HG03575 (cell line): ENCODE data around the gene IL17RB.

ENCODE experiments used
- ATAC-seq: cut with Tn5 transposase; IDR thresholded peaks from one replicate; pipeline ENCODE4 v1.9.1; 2021; ENCODE audit not compliant: unreplicated experiment, insufficient number of reproducible peaks, low FRiP score; ENCODE audit errors: extremely low read depth

IL17RB gene

GRCh38 chr3:53846134-53846850, at the start of gene IL17RB, which contains the start of gene CHDH:
Gene IL17RB (plus strand): TSS chr3:53846568. CDS start chr3:53846589, 21 bp downstream.
Gene CHDH (minus strand): TSS chr3:53846419. CDS start chr3:53824008, 22,411 bp downstream.
- no peak for ATAC-seq

GRCh38 chr3:53798144-53798543, 48.2 kb upstream of the IL17RB start:
- no peak for ATAC-seq

GRCh38 chr3:53799338-53799865, 47.0 kb upstream of the IL17RB start:
- no peak for ATAC-seq

DNA sequence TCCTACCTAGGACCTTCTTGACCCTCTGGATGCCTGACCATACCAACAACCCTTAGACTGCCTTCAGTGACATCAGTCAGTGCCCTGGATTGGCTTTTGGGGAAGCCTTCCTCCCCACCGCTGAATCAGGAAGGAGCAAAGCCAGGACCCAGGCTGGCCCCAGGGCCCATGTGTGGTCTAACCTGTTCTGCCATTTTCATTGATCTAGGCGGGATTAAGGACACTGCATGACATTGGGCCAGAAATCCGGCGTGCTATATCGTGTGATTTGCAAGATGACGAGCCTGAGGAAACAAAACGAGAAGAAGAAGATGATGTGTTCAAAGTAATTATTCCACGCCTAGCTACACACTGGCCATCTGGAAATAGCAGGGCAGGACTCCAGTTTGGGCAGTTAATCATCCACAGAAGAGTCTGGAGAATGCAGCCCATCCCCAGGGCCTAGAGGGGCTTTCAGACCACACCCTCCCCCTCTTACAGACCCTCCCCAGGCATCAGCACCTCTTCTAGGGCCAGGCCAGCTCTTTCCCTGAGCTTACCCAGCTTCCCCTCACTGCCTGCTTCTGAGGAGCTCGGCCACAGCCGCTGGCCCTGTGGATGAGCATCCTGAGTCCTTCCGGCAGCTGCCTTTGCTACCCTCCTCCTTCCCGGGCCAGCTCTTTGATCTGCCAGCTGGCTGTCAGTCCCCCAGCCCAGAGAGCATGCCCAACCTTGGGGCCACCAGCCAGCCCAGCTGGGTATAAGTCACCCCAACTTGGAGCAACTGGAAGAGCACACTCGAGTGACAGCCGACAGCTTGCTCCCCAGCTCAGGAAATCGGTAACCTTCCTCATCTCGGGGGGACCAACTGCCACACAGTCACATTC, 46.1 kb upstream of the IL17RB start:
- no peak for ATAC-seq

- ATAC-seq: no peak
These were observed 45.0 kb upstream of the IL17RB start for GRCh38 chr3:53801319-53801718.

GRCh38 chr3:53802256-53802880, 44.0 kb upstream of the IL17RB start:
- ATAC-seq: no peak

DNA sequence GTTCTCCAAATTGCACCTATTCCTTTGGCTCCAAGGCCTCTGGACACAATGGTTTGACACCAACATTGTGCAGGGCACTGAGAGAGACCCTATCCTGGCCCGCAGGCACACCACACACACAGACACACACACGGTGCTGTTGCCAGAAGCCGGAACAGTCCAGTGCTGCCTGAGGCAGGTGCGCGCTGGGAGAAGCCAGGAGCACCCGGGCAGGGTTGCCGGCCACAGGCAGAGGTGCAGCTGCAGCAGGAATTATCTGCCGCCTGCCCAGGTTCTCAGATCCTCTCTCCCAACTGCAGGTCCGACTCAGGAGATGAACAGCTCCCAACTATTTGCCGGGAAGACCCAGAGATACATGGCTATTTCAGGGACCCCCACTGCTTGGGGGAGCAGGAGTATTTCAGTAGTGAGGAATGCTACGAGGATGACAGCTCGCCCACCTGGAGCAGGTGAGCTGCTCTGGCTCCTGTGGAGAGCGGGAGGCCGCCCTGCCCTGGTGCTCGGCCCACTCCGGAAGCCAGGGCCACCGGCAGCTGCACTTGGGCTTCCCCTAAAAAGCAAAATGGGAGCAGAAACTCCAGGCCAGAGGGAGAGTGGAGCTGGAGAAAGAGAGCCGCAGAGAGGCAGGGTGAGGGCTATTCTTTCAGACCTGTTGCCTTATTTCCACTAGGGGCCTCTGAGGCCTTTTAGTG, 43.1 kb upstream of the IL17RB start:
- no peak for ATAC-seq

GRCh38 chr3:53803816-53804695, 42.3 kb upstream of the IL17RB start:
- no peak for ATAC-seq

GRCh38 chr3:53804697-53805462, 41.5 kb upstream of the IL17RB start:
- no peak for ATAC-seq

DNA sequence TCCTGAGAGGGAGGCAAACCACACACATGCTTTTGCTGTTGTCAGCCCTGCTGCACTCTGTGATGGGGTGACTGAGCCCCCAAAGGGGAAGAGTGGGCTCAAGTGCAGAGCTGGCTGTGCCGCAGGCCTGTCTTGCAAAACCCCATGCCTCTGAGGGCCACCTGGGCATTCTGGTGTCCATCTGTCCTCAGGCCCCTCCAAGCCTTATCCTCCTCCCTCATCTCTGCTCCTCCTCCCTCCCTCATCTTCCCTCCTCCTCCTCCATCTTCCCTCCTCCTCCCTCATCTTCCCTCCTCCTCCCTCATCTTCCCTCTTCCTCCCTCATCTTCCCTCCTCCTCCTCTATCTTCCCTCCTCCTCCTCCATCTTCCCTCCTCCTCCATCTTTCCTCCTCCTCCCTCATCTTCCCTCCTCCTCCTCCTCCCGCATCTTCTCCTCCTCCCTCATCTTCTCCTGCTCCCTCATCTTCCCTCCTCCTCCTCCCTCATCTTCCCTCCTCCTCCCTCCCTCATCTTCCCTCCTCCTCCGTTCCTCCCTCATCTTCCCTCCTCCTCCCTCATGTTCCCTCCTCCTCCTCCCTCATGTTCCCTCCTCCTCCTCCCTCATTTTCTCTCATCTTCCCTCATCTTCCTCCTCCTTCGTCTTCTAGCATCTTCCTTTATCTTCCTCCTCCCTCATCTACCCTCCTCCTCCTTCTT, 40.8 kb upstream of the IL17RB start:
- ATAC-seq: no peak

DNA sequence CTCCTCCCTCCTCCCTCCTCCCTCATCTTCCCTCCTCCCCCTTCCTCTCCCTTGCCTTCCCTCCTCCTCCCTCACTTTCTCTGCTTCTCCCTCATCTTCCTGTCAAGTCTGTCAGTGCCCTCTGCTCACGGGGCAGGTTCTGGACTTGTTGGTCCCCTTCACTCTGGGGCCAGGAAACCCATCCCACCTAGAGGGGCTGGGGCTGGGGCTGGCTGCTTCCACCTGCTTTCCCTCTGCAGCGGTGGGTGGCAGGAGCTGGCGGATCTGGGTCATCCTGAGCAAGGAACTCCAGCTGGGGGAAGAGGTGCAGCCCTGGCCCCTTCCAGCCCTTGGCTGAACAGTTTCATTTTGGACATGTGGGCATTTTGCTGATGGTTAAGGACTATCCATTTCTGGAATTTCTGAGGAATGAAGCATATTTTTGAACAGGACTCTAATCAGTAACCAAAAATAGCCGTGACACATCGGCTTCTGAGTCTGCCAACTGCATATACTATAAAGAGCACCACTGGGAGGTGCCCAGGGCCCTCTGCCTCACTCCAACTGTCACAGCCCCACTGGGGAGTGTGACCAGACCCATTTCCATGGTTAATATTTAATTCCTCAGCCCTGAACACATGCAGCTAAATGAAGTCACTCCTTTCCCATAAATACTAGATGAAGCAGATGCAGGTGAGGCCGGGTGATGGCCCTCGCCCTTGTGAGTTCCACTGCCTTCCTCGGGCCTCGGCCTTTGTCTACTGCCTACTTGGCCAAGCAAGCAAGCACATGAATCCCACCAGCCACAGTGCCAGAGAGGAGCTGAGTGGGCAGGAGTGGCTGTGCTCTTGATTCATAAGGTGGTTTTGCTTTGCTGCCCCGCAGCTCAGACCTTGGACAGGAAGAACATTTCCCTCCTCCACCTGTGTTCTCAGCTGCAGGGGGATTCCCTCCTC, 39.9 kb upstream of the IL17RB start:
- no peak for ATAC-seq

DNA sequence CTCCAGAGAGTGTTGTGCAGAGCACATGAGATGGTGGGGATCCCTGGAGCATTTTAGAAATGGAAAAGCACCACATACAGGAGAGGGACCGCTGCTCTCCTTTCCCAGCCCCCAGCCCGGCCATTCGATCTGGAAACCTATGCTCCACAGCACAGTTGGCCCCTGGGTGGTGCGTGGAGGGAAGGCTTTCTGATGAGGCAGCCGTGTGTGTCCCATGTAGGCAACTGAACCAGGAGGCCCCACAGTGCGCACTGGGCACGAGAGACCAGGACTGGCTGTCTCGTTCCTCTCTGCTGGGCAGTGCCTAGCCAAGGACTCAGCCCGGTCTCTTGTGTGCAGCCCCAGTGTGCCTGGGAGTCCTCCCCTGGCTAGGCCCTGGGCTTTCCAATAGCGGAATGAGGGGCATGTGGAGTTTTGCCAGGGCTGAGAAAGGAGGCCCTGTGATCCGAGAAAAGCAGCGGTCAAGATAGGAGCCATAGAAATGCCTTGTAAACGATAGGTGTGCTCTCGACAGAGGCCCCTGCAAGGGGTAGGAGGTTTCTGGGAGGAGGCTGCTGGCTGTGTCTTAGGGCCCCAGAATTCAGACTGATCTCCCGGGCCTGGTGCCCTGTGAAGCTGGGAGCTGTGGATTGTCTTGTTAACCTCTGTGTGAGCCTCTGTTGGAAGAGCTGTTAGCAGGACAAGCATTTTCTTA, 39.1 kb upstream of the IL17RB start:
- ATAC-seq: no peak

DNA sequence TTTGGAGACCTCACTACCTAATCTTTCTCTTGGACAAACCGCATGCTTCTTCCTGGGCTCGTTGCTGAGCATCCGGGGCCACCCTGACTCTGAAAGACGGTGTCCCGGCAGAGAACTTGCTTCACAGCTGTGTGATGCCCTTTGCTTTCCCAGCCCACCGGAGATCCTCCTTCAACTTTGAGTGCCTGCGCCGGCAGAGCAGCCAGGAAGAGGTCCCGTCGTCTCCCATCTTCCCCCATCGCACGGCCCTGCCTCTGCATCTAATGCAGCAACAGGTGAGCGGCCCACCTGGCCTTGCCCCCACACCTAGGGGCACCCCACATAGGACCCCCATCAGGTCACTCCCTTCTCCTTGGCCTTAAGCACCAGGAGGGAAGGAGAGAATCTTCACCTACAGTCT, 37.9 kb upstream of the IL17RB start:
- ATAC-seq: no peak

- no peak for ATAC-seq
These were observed 37.1 kb upstream of the IL17RB start for GRCh38 chr3:53809267-53809666.

GRCh38 chr3:53809764-53810400, 36.5 kb upstream of the IL17RB start:
- ATAC-seq: no peak
